ENCODE data around the gene AGR2. TPM values are rescaled to one million over a fixed set of nuclear protein-coding genes. Genes with fewer than 3 reads are reported as not detected.

Gene AGR2
- total RNA-seq, 1 experiment from 2014 or later: 0.93 TPM

GRCh38 chr7:16747102-16747501 is 57.7 kb downstream of the AGR2 start:
- Histone ChIP-seq H3K9me3 (ENCODE audit: control insufficient read depth in 1 of 2, insufficient read depth in 1 of 2, low read depth in 1 of 2, low read length in 2 of 2) (no peaks in the 10 kb centered on the region), H3K27ac (ENCODE audit: low read depth, low read length) (no peak overlapping the region), H3K4me2 (ENCODE audit: low read length) (no peak overlapping the region), H3K79me2 (ENCODE audit: insufficient read depth, low read length) (no peaks in the 10 kb centered on the region), H4K20me1 (ENCODE audit: insufficient read depth) (no peaks in the 10 kb centered on the region), H3K9me2 (ENCODE audit: insufficient read depth) (no peaks in the 10 kb centered on the region), H3K4me3 (replicated peaks in 1 of 2; ENCODE audit: low read depth in 1 of 2, low read length in 2 of 2) (no peak overlapping the region), H3K27me3 (ENCODE audit: insufficient read depth, low read length) (no peaks in the 10 kb centered on the region), H3K9ac (ENCODE audit: low read length) (no peak overlapping the region), H3K36me3 (ENCODE audit: control insufficient read depth in 1 of 2, insufficient read depth in 2 of 2, low read length in 2 of 2) (no peaks in the 10 kb centered on the region), H3K4me1 (ENCODE audit: control insufficient read depth in 1 of 2, insufficient read depth in 2 of 2, low read length in 2 of 2) (peaks cover 0 to 3% of the 10 kb centered on the region in 2 experiments; a peak in 1 of 4 replicates), H2AFZ (ENCODE audit: low read depth, low read length, poor library complexity, severe bottlenecking) (no peak overlapping the region)
- no peak for TF ChIP-seq ZNF274 (IDR thresholded peaks at IDR 0.05; ENCODE audit: low read depth, low read length)
- TF ChIP-seq SP1 (IDR thresholded peaks at IDR 0.05; ENCODE audit: low read depth): no peak
- TF ChIP-seq POLR2A (IDR thresholded peaks at IDR 0.05; ENCODE audit: borderline replicate concordance, extremely low read depth, insufficient read depth, insufficient read length): no peak
- TF ChIP-seq YY1 (IDR thresholded peaks at IDR 0.05; ENCODE audit: extremely low read depth, insufficient replicate concordance, low read depth, low read length): no peak
- no peak for TF ChIP-seq CEBPB (IDR thresholded peaks at IDR 0.05; ENCODE audit: low read depth)
- no peak for TF ChIP-seq EZH2phosphoT487 (IDR thresholded peaks at IDR 0.05; ENCODE audit: borderline replicate concordance)
- no peak for TF ChIP-seq FOSL1 (IDR thresholded peaks at IDR 0.05; ENCODE audit: low read depth)
- no peak for TF ChIP-seq JUND (IDR thresholded peaks at IDR 0.05)
- no peak for TF ChIP-seq ZBTB33 (IDR thresholded peaks at IDR 0.05; ENCODE audit: extremely low read depth, insufficient replicate concordance, low read length)
- TF ChIP-seq RAD21 (IDR thresholded peaks at IDR 0.05; ENCODE audit: low read depth): no peak
- TF ChIP-seq, protein P1, sequence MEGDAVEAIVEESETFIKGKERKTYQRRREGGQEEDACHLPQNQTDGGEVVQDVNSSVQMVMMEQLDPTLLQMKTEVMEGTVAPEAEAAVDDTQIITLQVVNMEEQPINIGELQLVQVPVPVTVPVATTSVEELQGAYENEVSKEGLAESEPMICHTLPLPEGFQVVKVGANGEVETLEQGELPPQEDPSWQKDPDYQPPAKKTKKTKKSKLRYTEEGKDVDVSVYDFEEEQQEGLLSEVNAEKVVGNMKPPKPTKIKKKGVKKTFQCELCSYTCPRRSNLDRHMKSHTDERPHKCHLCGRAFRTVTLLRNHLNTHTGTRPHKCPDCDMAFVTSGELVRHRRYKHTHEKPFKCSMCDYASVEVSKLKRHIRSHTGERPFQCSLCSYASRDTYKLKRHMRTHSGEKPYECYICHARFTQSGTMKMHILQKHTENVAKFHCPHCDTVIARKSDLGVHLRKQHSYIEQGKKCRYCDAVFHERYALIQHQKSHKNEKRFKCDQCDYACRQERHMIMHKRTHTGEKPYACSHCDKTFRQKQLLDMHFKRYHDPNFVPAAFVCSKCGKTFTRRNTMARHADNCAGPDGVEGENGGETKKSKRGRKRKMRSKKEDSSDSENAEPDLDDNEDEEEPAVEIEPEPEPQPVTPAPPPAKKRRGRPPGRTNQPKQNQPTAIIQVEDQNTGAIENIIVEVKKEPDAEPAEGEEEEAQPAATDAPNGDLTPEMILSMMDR (IDR thresholded peaks at IDR 0.05 in 2 of 3, conservative IDR thresholded peaks at IDR 0.05 in 1 of 3; ENCODE audit: borderline replicate concordance in 1 of 3, insufficient read depth in 1 of 3, low read depth in 2 of 3, low read length in 2 of 3): no peak
- TF ChIP-seq SIN3A (IDR thresholded peaks at IDR 0.05; ENCODE audit: low read depth): no peak
- TF ChIP-seq TCF7L2 (IDR thresholded peaks at IDR 0.05; ENCODE audit: borderline replicate concordance, extremely low read depth, insufficient read depth, insufficient read length): no peak
- no peak for TF ChIP-seq CBX3 (IDR thresholded peaks at IDR 0.05; ENCODE audit: low read depth)
- TF ChIP-seq ATF3 (IDR thresholded peaks at IDR 0.05): no peak
- TF ChIP-seq, protein P2, sequence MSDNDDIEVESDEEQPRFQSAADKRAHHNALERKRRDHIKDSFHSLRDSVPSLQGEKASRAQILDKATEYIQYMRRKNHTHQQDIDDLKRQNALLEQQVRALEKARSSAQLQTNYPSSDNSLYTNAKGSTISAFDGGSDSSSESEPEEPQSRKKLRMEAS (IDR thresholded peaks at IDR 0.05): no peak
- no peak for TF ChIP-seq REST (IDR thresholded peaks at IDR 0.05; ENCODE audit: low read depth)
- no peak for TF ChIP-seq SRF (IDR thresholded peaks at IDR 0.05; ENCODE audit: low read depth)
- TF ChIP-seq ZFX (IDR thresholded peaks at IDR 0.05): no peak
- TF ChIP-seq EZH2 (IDR thresholded peaks at IDR 0.05): no peak
- intact Hi-C loops (cut with micrococcal nuclease): no loop called here
- no TSS peak for BruUV-seq (replicated peaks)
- CTCF ChIA-PET: no interaction called here
- POLR2A ChIA-PET: no interaction called here
- RAD21 ChIA-PET (ENCODE audit: low non-redundant PET in 1 of 2, low total read pairs in 2 of 2, uncharacterized antibody in 2 of 2, unreplicated experiment in 2 of 2): no interaction called here
- no peak for ATAC-seq
- no peak for DNase-seq (ENCODE audit: low read depth, low spot score)
